Liver (tissue), 9 donors: Measurements from ENCODE around the gene TTC7B. TPM values are rescaled to one million over a fixed set of nuclear protein-coding genes. Genes with fewer than 3 reads are reported as not detected.

Experiments
- DNase-seq: peaks from one replicate; pipeline ENCODE4 v3.0.0-alpha.2; 2017; ENCODE audit warnings: low spot score
- H3K27ac ChIP-seq, 2 donors: one replicate each; pipeline ENCODE4 v1.7.0; 2013; ENCODE audit warnings: inconsistent platforms in 2 of 2, low read length in 2 of 2, control low read depth in 1 of 2, low read depth in 1 of 2, mild to moderate bottlenecking in 1 of 2
- H3K27me3 ChIP-seq, 4 donors: one replicate each; pipeline versions ENCODE4 v1.6.1 to v1.7.0; 2013; ENCODE audit warnings: low read length in 3 of 4, inconsistent platforms in 1 of 4, mild to moderate bottlenecking in 1 of 4, moderate library complexity in 1 of 4; ENCODE audit not compliant: control insufficient read depth in 4 of 4, insufficient read depth in 4 of 4
- H3K36me3 ChIP-seq, 4 donors: one replicate each; pipeline versions ENCODE4 v1.6.1 to v1.7.0; 2013; ENCODE audit warnings: low read length in 3 of 4, mild to moderate bottlenecking in 3 of 4, low read depth in 1 of 4, moderate library complexity in 1 of 4; ENCODE audit not compliant: control insufficient read depth in 4 of 4, insufficient read depth in 3 of 4
- H3K4me1 ChIP-seq, 4 donors: one replicate each; pipeline versions ENCODE4 v1.6.1 to v1.7.0; 2013; ENCODE audit warnings: low read length in 3 of 4, mild to moderate bottlenecking in 3 of 4, moderate library complexity in 1 of 4; ENCODE audit not compliant: control insufficient read depth in 4 of 4, insufficient read depth in 4 of 4
- H3K4me3 ChIP-seq, 3 donors: one replicate each; pipeline versions ENCODE4 v1.6.1 to v1.7.0; 2013; ENCODE audit warnings: low read length in 3 of 3, control low read depth in 1 of 3, low read depth in 1 of 3, mild to moderate bottlenecking in 1 of 3
- H3K9ac ChIP-seq, 2 donors: one replicate each; pipeline ENCODE4 v1.7.0; 2013; ENCODE audit warnings: low read length in 2 of 2, mild to moderate bottlenecking in 2 of 2, moderate library complexity in 2 of 2, control low read depth in 1 of 2, low read depth in 1 of 2
- H3K9me3 ChIP-seq, 4 donors: one replicate each; pipeline versions ENCODE4 v1.6.1 to v1.7.0; 2013; ENCODE audit warnings: low read length in 3 of 4; ENCODE audit not compliant: control insufficient read depth in 4 of 4
- ATF3 ChIP-seq: IDR thresholded peaks from 2 replicates; pipeline ENCODE4 v1.6.1; 2016; ENCODE audit warnings: antibody characterized with exemption
- EGR1 ChIP-seq, 2 donors: IDR thresholded peaks; 2 replicates each; pipeline ENCODE4 v1.6.1; 2016 to 2018; ENCODE audit warnings: antibody characterized with exemption in 2 of 2, low read depth in 2 of 2
- FOXA1 ChIP-seq: IDR thresholded peaks from 2 replicates; pipeline ENCODE4 v1.6.1; 2016; ENCODE audit warnings: antibody characterized with exemption
- FOXA2 ChIP-seq: IDR thresholded peaks from 2 replicates; pipeline ENCODE4 v1.6.1; 2016; ENCODE audit warnings: antibody characterized with exemption
- GABPA ChIP-seq, 2 donors: IDR thresholded peaks in 1 of 2; conservative IDR thresholded peaks in 1 of 2; 2 replicates each; pipeline ENCODE4 v1.6.1; 2016; ENCODE audit warnings: antibody characterized with exemption in 2 of 2, mild to moderate bottlenecking in 1 of 2, moderate library complexity in 1 of 2
- HNF4A ChIP-seq, 2 donors: conservative IDR thresholded peaks; 2 replicates each; pipeline ENCODE4 v1.6.1; 2016; ENCODE audit warnings: antibody characterized with exemption in 2 of 2, mild to moderate bottlenecking in 2 of 2
- HNF4G ChIP-seq: IDR thresholded peaks from 2 replicates; pipeline ENCODE4 v1.6.1; 2016; ENCODE audit warnings: antibody characterized with exemption
- JUND ChIP-seq, 2 donors: IDR thresholded peaks; 2 replicates each; pipeline ENCODE4 v1.6.1; 2016; ENCODE audit warnings: antibody characterized with exemption in 2 of 2
- MAX ChIP-seq: IDR thresholded peaks from 2 replicates; pipeline ENCODE4 v1.6.1; 2016; ENCODE audit warnings: antibody characterized with exemption
- NR2F2 ChIP-seq: IDR thresholded peaks from 2 replicates; pipeline ENCODE4 v1.6.1; 2016; ENCODE audit warnings: antibody characterized with exemption
- RAD21 ChIP-seq, 2 donors: IDR thresholded peaks; 2 replicates each; pipeline ENCODE4 v1.6.1; 2016; ENCODE audit warnings: antibody characterized with exemption in 2 of 2, mild to moderate bottlenecking in 2 of 2
- REST ChIP-seq: IDR thresholded peaks from 2 replicates; pipeline ENCODE4 v1.6.1; 2016; ENCODE audit warnings: antibody characterized with exemption, mild to moderate bottlenecking
- RXRA ChIP-seq, 2 donors: IDR thresholded peaks; 2 replicates each; pipeline ENCODE4 v1.6.1; 2017 to 2018; ENCODE audit warnings: antibody characterized with exemption in 2 of 2, mild to moderate bottlenecking in 1 of 2
- SP1 ChIP-seq: IDR thresholded peaks from 2 replicates; pipeline ENCODE4 v1.6.1; 2018; ENCODE audit warnings: antibody characterized with exemption, mild to moderate bottlenecking
- TAF1 ChIP-seq: conservative IDR thresholded peaks from 2 replicates; pipeline ENCODE4 v1.6.1; 2016; ENCODE audit warnings: antibody characterized with exemption, mild to moderate bottlenecking
- YY1 ChIP-seq: IDR thresholded peaks from 2 replicates; pipeline ENCODE4 v1.6.1; 2016; ENCODE audit warnings: antibody characterized with exemption, mild to moderate bottlenecking
- WGBS: extraction: QIAGEN DNeasy Blood & Tissue Kit; methylation state at CpG from one replicate; pipeline ENCODE4 v1.1.7; 2013; 5-methylcytosine and 5-hydroxymethylcytosine counted together
- polyA plus RNA-seq, 2 donors: library from polyadenylated mRNA; stranded (reverse) in 1 of 2; unstranded in 1 of 2; fragments of 200-250 nt in 1 of 2; fragments of >200 nt in 1 of 2; fragmentation: Nextera tagmentation in 1 of 2; extraction: Ambion mirVana in 1 of 2; gene quantifications; one replicate each; pipeline versions ENCODE4 v1.2.1 to v1.2.3, GENCODE V29; 2013 to 2015
- total RNA-seq, 2 donors: library from RNA; depleted of rRNA; stranded (reverse); fragments of >200 nt; gene quantifications; one replicate each; pipeline ENCODE4 v1.2.3, GENCODE V29; 2014
- TF ChIP-seq, protein P1 (sequence below): fragments of 150-350 bp; IDR thresholded peaks from 2 replicates; pipeline ENCODE4 v1.5.1; 2017; ENCODE audit warnings: improper control_type of control experiment, low read depth, low read length; ENCODE audit not compliant: missing input control
- TF ChIP-seq, protein P2 (sequence below): IDR thresholded peaks from 2 replicates; pipeline ENCODE4 v1.6.1; 2016; ENCODE audit warnings: antibody characterized with exemption
- donor health status: healthy.
- donor health status: healthy.
- donor health status: healthy.
- donor health status: healthy.
- donor health status: healthy.

TTC7B gene
- total and polyA plus RNA-seq, 4 donors, result 9.1 to 31.0 (median 12.5) TPM

DNA sequence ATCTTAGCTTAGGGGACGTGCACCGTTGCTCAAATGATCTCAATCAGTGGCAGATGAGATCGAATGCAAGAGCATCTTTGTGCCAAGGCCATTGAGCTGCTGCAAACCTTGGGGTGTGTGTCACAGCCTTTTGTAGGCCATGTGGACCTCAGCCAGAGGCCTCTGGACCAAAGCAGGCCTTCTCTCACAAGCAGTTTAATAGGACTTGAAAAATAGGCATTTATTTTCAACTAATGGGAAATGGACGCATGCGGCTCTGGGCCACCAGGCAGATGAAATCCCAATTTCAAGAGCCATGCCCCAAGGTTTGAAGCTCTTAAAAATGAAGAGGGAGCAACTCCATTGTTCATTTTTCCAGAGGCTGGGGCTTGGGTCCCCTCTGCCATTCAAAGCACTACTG, 87.3 kb downstream of the TTC7B start:
- H3K36me3 ChIP-seq, result peaks cover 2 to 10% (median 3%) of the 10 kb centered on the region in 4 donors
- H3K4me3 ChIP-seq, result no peak overlapping the region
- no peaks in the 10 kb centered on the region for H3K27me3 ChIP-seq
- no peak for DNase-seq
- 95% methylated on average over 5 of the region's 5 CpGs for WGBS
- no peaks in the 10 kb centered on the region for H3K4me1 ChIP-seq
- H3K9ac ChIP-seq, result no peak overlapping the region
- H3K27ac ChIP-seq, result no peak overlapping the region
- peaks cover 0 to 2% (median 0%) of the 10 kb centered on the region in 4 donors for H3K9me3 ChIP-seq
- TF ChIP-seq MAX, result no peak
- TF ChIP-seq FOXA1, result no peak
- no peak for TF ChIP-seq HNF4A (conservative IDR thresholded peaks at IDR 0.05)
- no peak for TF ChIP-seq TAF1
- no peak for TF ChIP-seq HNF4G
- no peak for TF ChIP-seq RXRA (IDR thresholded peaks at IDR 0.05)
- TF ChIP-seq GABPA (IDR thresholded peaks at IDR 0.05 in 1 of 2, conservative IDR thresholded peaks at IDR 0.05 in 1 of 2), result no peak
- TF ChIP-seq, protein P1, sequence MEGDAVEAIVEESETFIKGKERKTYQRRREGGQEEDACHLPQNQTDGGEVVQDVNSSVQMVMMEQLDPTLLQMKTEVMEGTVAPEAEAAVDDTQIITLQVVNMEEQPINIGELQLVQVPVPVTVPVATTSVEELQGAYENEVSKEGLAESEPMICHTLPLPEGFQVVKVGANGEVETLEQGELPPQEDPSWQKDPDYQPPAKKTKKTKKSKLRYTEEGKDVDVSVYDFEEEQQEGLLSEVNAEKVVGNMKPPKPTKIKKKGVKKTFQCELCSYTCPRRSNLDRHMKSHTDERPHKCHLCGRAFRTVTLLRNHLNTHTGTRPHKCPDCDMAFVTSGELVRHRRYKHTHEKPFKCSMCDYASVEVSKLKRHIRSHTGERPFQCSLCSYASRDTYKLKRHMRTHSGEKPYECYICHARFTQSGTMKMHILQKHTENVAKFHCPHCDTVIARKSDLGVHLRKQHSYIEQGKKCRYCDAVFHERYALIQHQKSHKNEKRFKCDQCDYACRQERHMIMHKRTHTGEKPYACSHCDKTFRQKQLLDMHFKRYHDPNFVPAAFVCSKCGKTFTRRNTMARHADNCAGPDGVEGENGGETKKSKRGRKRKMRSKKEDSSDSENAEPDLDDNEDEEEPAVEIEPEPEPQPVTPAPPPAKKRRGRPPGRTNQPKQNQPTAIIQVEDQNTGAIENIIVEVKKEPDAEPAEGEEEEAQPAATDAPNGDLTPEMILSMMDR, result no peak
- no peak for TF ChIP-seq NR2F2
- no peak for TF ChIP-seq FOXA2
- TF ChIP-seq, protein P2, sequence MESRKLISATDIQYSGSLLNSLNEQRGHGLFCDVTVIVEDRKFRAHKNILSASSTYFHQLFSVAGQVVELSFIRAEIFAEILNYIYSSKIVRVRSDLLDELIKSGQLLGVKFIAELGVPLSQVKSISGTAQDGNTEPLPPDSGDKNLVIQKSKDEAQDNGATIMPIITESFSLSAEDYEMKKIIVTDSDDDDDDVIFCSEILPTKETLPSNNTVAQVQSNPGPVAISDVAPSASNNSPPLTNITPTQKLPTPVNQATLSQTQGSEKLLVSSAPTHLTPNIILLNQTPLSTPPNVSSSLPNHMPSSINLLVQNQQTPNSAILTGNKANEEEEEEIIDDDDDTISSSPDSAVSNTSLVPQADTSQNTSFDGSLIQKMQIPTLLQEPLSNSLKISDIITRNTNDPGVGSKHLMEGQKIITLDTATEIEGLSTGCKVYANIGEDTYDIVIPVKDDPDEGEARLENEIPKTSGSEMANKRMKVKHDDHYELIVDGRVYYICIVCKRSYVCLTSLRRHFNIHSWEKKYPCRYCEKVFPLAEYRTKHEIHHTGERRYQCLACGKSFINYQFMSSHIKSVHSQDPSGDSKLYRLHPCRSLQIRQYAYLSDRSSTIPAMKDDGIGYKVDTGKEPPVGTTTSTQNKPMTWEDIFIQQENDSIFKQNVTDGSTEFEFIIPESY, result no peak
- no peak for TF ChIP-seq YY1
- TF ChIP-seq EGR1 (IDR thresholded peaks at IDR 0.05; ENCODE audit: low read depth in 2 of 2), result no peak

- TF ChIP-seq SP1 (no peak), RAD21 (IDR thresholded peaks at IDR 0.05) (no peak), YY1 (no peak), GABPA (IDR thresholded peaks at IDR 0.05 in 1 of 2, conservative IDR thresholded peaks at IDR 0.05 in 1 of 2) (no peak), FOXA1 (no peak), JUND (IDR thresholded peaks at IDR 0.05) (no peak), FOXA2 (no peak), RXRA (IDR thresholded peaks at IDR 0.05) (no peak), NR2F2 (no peak), MAX (no peak), REST (no peak), TAF1 (no peak), ATF3 (no peak), HNF4G (no peak), HNF4A (conservative IDR thresholded peaks at IDR 0.05) (no peak), EGR1 (IDR thresholded peaks at IDR 0.05; ENCODE audit: low read depth in 2 of 2) (no peak)
- TF ChIP-seq, protein P1, result no peak
- TF ChIP-seq, protein P2, result no peak
- H3K9ac ChIP-seq, result no peak overlapping the region
- H3K27me3 ChIP-seq, result no peaks in the 10 kb centered on the region
- no peak overlapping the region for H3K27ac ChIP-seq
- H3K4me3 ChIP-seq, result no peak overlapping the region
- peaks cover 2 to 7% (median 3%) of the 10 kb centered on the region in 4 donors for H3K36me3 ChIP-seq
- H3K4me1 ChIP-seq, result no peaks in the 10 kb centered on the region
- H3K9me3 ChIP-seq, result peaks cover 0 to 2% (median 0%) of the 10 kb centered on the region in 4 donors
- WGBS, result 93% methylated on average over 13 of the region's 13 CpGs
- no peak for DNase-seq
Measured at GRCh38 chr14:90727082-90727481, 89.1 kb downstream of the TTC7B start.
